AG04450 (cell line): ENCODE data around the gene KIAA1958. TPM values are rescaled to one million over a fixed set of nuclear protein-coding genes. Genes with fewer than 3 reads are reported as not detected.

Experiments
- CTCF ChIA-PET: fragments of 300-600, 350-600 bp; formaldehyde crosslinking; extraction: SDS; loops from one replicate; lab custom pipeline; 2022; ENCODE audit warnings: antibody characterized with exemption, inconsistent platforms; lab: Charles Lee
- POLR2A ChIA-PET: fragments of 350-600 bp; formaldehyde crosslinking; extraction: SDS; loops from one replicate; lab custom pipeline; 2021; ENCODE audit warnings: antibody characterized with exemption, inconsistent platforms; lab: Yijun Ruan, JAX
- DNase-seq: peaks from one replicate; pipeline ENCODE4 v3.0.0-alpha.2; 2011; ENCODE audit warnings: low read depth, low spot score
- H3K27ac ChIP-seq: one replicate; pipeline ENCODE4 v1.5.1; 2012; ENCODE audit warnings: low read depth, low read length, control low read depth
- H3K27me3 ChIP-seq: one replicate; pipeline ENCODE4 v1.6.0; 2012; ENCODE audit warnings: low read length; ENCODE audit not compliant: control insufficient read depth, insufficient read depth
- H3K4me3 ChIP-seq: 2 replicates; pipeline ENCODE4 v1.5.1; 2011; ENCODE audit warnings: mild to moderate bottlenecking, low read depth, low read length, control low read depth
- H3K9me3 ChIP-seq: 2 replicates; pipeline ENCODE4 v1.5.1; 2012; ENCODE audit warnings: low read length; ENCODE audit not compliant: control insufficient read depth, insufficient read depth
- CTCF ChIP-seq: IDR thresholded peaks from 2 replicates; pipeline ENCODE4 v1.5.1; 2011; ENCODE audit warnings: low read depth, low read length, control low read depth, inconsistent platforms
- polyA plus RNA-seq: library from polyadenylated mRNA; depleted of rRNA; stranded (reverse); fragments of >200 nt; gene quantifications from 2 replicates; pipeline ENCODE4 v1.2.3, GENCODE V29; 2011

Gene KIAA1958
- polyA plus RNA-seq, 1 experiment, result 0.88 TPM

- H3K27me3 ChIP-seq, result no peaks in the 10 kb centered on the region
- CTCF ChIA-PET, result no interaction called here
- H3K4me3 ChIP-seq, result no peak overlapping the region
- H3K9me3 ChIP-seq, result peaks cover 6% of the 10 kb centered on the region
- TF ChIP-seq CTCF, result no peak
- no peak overlapping the region for H3K27ac ChIP-seq
- no peak for DNase-seq
- POLR2A ChIA-PET, result no interaction called here
These were observed 155.5 kb downstream of the KIAA1958 start for GRCh38 chr9:112642126-112642525.

GRCh38 chr9:112647596-112647995 is 161.0 kb downstream of the KIAA1958 start:
- POLR2A ChIA-PET, result no interaction called here

GRCh38 chr9:112648624-112649023 is 162.0 kb downstream of the KIAA1958 start:
- Histone ChIP-seq H3K27ac (no peak overlapping the region), H3K9me3 (no peaks in the 10 kb centered on the region), H3K4me3 (no peak overlapping the region), H3K27me3 (no peaks in the 10 kb centered on the region)
- no peak for TF ChIP-seq CTCF
- ChIA-PET CTCF (no interaction called here), POLR2A (no interaction called here)
- no peak for DNase-seq

More at GRCh38 chr9:112647596-112647995, 161.0 kb downstream of the KIAA1958 start:
- no peak overlapping the region for H3K27ac ChIP-seq
- H3K27me3 ChIP-seq, result no peaks in the 10 kb centered on the region
- no peak overlapping the region for H3K4me3 ChIP-seq
- TF ChIP-seq CTCF, result no peak
- no peaks in the 10 kb centered on the region for H3K9me3 ChIP-seq
- CTCF ChIA-PET, result no interaction called here
- DNase-seq, result no peak

- no peak for DNase-seq
- CTCF ChIA-PET, result no interaction called here
- no peak for TF ChIP-seq CTCF
- Histone ChIP-seq H3K27ac (no peak overlapping the region), H3K4me3 (no peak overlapping the region), H3K27me3 (no peaks in the 10 kb centered on the region), H3K9me3 (no peaks in the 10 kb centered on the region; the same call in 1 of the 2 replicates)
- POLR2A ChIA-PET, result no interaction called here
These were observed 167.7 kb downstream of the KIAA1958 start for GRCh38 chr9:112654282-112654681.

- no peak for TF ChIP-seq CTCF
- Histone ChIP-seq H3K27me3 (no peaks in the 10 kb centered on the region), H3K27ac (no peak overlapping the region), H3K4me3 (no peak overlapping the region), H3K9me3 (no peaks in the 10 kb centered on the region; the same call in 1 of the 2 replicates)
- CTCF ChIA-PET, result no interaction called here
- POLR2A ChIA-PET, result no interaction called here
- no peak for DNase-seq
These were observed 169.0 kb downstream of the KIAA1958 start for GRCh38 chr9:112655668-112656067.
